GM23338 (cell line): ENCODE data around the gene RGS3. TPM values are rescaled to one million over a fixed set of nuclear protein-coding genes. Genes with fewer than 3 reads are reported as not detected.

Experiments used
- ATAC-seq: fragments of 200-7000 bp; cut with Tn5 transposase; 3 replicates; pipeline ENCODE4 v1.9.1; 2020
- DNase-seq: peaks from one replicate; pipeline ENCODE4 v3.0.0-alpha.2; 2015; ENCODE audit warnings: low spot score
- H2AFZ ChIP-seq: fragments of 200-600 bp; sonication (generic); 2 replicates; pipeline ENCODE4 v1.8.0; 2016; ENCODE audit warnings: antibody characterized with exemption, mild to moderate bottlenecking, moderate library complexity
- H3F3A ChIP-seq: fragments of 200-600 bp; sonication (generic); replicated peaks from 2 replicates; pipeline ENCODE4 v1.8.0; 2017; ENCODE audit warnings: antibody characterized with exemption, mixed run types, low read depth
- H3K27ac ChIP-seq: fragments of 200-600 bp; sonication (generic); 2 replicates; pipeline ENCODE4 v1.6.1; 2016; ENCODE audit warnings: low read depth
- H3K27me3 ChIP-seq: fragments of 200-600 bp; sonication (generic); 2 replicates; pipeline ENCODE4 v1.8.0; 2016; ENCODE audit warnings: mild to moderate bottlenecking, mixed run types, moderate library complexity; ENCODE audit not compliant: insufficient read depth
- H3K36me3 ChIP-seq: fragments of 200-600 bp; sonication (generic); 2 replicates; pipeline ENCODE4 v1.8.0; 2016; ENCODE audit warnings: mild to moderate bottlenecking; ENCODE audit not compliant: insufficient read depth
- H3K4me1 ChIP-seq: fragments of 200-600 bp; sonication (generic); 2 replicates; pipeline ENCODE4 v1.8.0; 2016; ENCODE audit warnings: mild to moderate bottlenecking, moderate library complexity; ENCODE audit not compliant: insufficient read depth
- H3K4me2 ChIP-seq: fragments of 200-600 bp; sonication (generic); 2 replicates; pipeline ENCODE4 v1.7.1; 2017; ENCODE audit warnings: mixed run types
- H3K4me3 ChIP-seq: fragments of 200-600 bp; sonication (generic); 2 replicates; pipeline ENCODE4 v1.6.1; 2016; ENCODE audit warnings: mixed run types
- H3K79me2 ChIP-seq: fragments of 200-600 bp; sonication (generic); replicated peaks from 2 replicates; pipeline ENCODE4 v1.8.0; 2017; ENCODE audit warnings: mild to moderate bottlenecking; ENCODE audit not compliant: insufficient read depth
- H3K9me2 ChIP-seq: fragments of 200-600 bp; sonication (generic); 2 replicates; pipeline ENCODE4 v1.8.0; 2017; ENCODE audit not compliant: insufficient read depth
- H4K20me1 ChIP-seq: fragments of 200-600 bp; sonication (generic); replicated peaks from 2 replicates; pipeline ENCODE4 v1.8.0; 2017; ENCODE audit warnings: mild to moderate bottlenecking; ENCODE audit not compliant: insufficient read depth
- H3K27ac Mint-ChIP-seq: 2 replicates; pipeline ENCODE4 v1.8.0; 2020; ENCODE audit warnings: inconsistent platforms, mild to moderate bottlenecking, moderate library complexity, mixed read lengths
- H3K27me3 Mint-ChIP-seq: 3 replicates; pipeline ENCODE4 v1.8.0; 2022; ENCODE audit warnings: low read depth, mild to moderate bottlenecking, moderate library complexity, mixed read lengths, inconsistent platforms; ENCODE audit not compliant: insufficient read depth, poor library complexity
- H3K36me3 Mint-ChIP-seq: 3 replicates; pipeline ENCODE4 v1.8.0; 2021; ENCODE audit warnings: low read depth, mild to moderate bottlenecking, inconsistent platforms, moderate library complexity, mixed read lengths
- H3K4me1 Mint-ChIP-seq: 3 replicates; pipeline ENCODE4 v1.8.0; 2020; ENCODE audit warnings: mild to moderate bottlenecking, inconsistent platforms, mixed read lengths
- H3K4me3 Mint-ChIP-seq: 3 replicates; pipeline ENCODE4 v1.8.0; 2021; ENCODE audit warnings: moderate library complexity, mild to moderate bottlenecking, inconsistent platforms, mixed read lengths
- H3K9me3 Mint-ChIP-seq: 3 replicates; pipeline ENCODE4 v1.8.0; 2020; ENCODE audit warnings: moderate library complexity, mild to moderate bottlenecking, inconsistent platforms, mixed read lengths
- CREB1 ChIP-seq: fragments of 250-450 bp; sonication (Bioruptor Pico); IDR thresholded peaks from 2 replicates; pipeline ENCODE4 v1.5.0; 2020; ENCODE audit warnings: low read depth, mild to moderate bottlenecking, moderate library complexity
- CTCF ChIP-seq, 2 experiments: fragments of 200-600 bp in 1 of 2; sonication (generic) in 1 of 2; conservative IDR thresholded peaks; 2 replicates each; pipeline versions ENCODE4 v1.5.1 to v1.6.1; 2016 to 2017; ENCODE audit warnings: antibody characterized with exemption in 2 of 2, low read depth in 2 of 2, mild to moderate bottlenecking in 2 of 2, moderate library complexity in 1 of 2
- EZH2 ChIP-seq: fragments of 200-600 bp; sonication (generic); IDR thresholded peaks from one replicate; pipeline ENCODE4 v1.8.0; 2017; ENCODE audit warnings: antibody characterized with exemption, mild to moderate bottlenecking, low read depth; ENCODE audit not compliant: unreplicated experiment
- EZH2phosphoT487 ChIP-seq: fragments of 200-600 bp; sonication (generic); IDR thresholded peaks from one replicate; pipeline ENCODE4 v1.8.1; 2018; ENCODE audit warnings: antibody characterized with exemption; ENCODE audit not compliant: unreplicated experiment
- JUNB ChIP-seq: IDR thresholded peaks from one replicate; pipeline ENCODE4 v1.6.1; 2016; ENCODE audit warnings: antibody characterized with exemption; ENCODE audit not compliant: unreplicated experiment
- NANOG ChIP-seq: IDR thresholded peaks from 2 replicates; pipeline ENCODE4 v1.6.1; 2016; ENCODE audit warnings: antibody characterized with exemption, borderline replicate concordance
- POLR2AphosphoS5 ChIP-seq: IDR thresholded peaks from 2 replicates; pipeline ENCODE4 v1.6.1; 2016; ENCODE audit warnings: antibody characterized with exemption, low read depth
- STAT1 ChIP-seq: IDR thresholded peaks from one replicate; pipeline ENCODE4 v1.6.1; 2016; ENCODE audit warnings: antibody characterized with exemption; ENCODE audit not compliant: unreplicated experiment
- ZNF114 ChIP-seq: fragments of 250-450 bp; sonication (Bioruptor Pico); IDR thresholded peaks from 2 replicates; pipeline ENCODE4 v1.5.0; 2020; ENCODE audit warnings: mild to moderate bottlenecking, moderate library complexity
- ZNF331 ChIP-seq: fragments of 250-450 bp; sonication (Bioruptor Pico); IDR thresholded peaks from 2 replicates; pipeline ENCODE4 v1.5.0; 2020; ENCODE audit warnings: low read depth, mild to moderate bottlenecking, moderate library complexity
- polyA plus RNA-seq: library from polyadenylated mRNA; unstranded; fragments of >200 nt; fragmentation: Nextera tagmentation; extraction: Ambion mirVana; gene quantifications from 2 replicates; pipeline ENCODE4 v1.2.1, GENCODE V29; 2016
- total RNA-seq: library from RNA; depleted of rRNA; stranded (reverse); fragments of >200 nt; shearing (Covaris generic); gene quantifications from 2 replicates; pipeline ENCODE4 v1.2.3, GENCODE V29; 2014
- TF ChIP-seq, protein P1 (sequence below): IDR thresholded peaks from 2 replicates; pipeline ENCODE4 v1.6.1; 2016; ENCODE audit warnings: antibody characterized with exemption
- TF ChIP-seq, protein P2 (sequence below): IDR thresholded peaks from one replicate; pipeline ENCODE4 v1.6.1; 2018; ENCODE audit warnings: antibody characterized with exemption; ENCODE audit not compliant: unreplicated experiment
- TF ChIP-seq, protein P3 (sequence below): fragments of 250-450 bp; sonication (Bioruptor Pico); IDR thresholded peaks from 2 replicates; pipeline ENCODE4 v1.5.0; 2020; ENCODE audit warnings: mild to moderate bottlenecking, moderate library complexity

Gene RGS3
- total and polyA plus RNA-seq, 2 experiments from 2014 or later = 14.2 to 24.3 TPM

DNA sequence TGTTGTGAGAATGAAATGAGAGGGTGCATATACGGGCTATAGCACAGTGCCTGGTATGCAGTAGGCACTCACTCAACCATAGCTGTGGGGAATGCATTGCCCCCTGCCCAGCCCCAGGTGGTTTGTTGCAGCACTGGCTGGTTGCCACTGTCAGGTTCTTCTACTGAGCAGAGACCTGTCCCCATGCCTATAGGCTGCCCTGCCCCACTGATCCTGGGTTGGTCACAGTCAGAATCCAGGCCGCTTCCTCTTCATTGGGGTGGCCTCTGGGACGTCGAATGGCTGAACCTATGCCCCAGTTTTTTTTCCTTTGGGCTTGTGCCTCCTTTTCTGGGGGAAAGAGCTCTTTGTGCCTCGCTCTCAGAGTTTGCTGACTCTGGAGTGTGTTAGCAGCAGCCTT, 74.6 kb downstream of the RGS3 start:
- ATAC-seq (no peak), DNase-seq (no peak)
- Mint-ChIP-seq H3K4me1 (peaks cover 19% of the 10 kb centered on the region), H3K36me3 (peaks cover 8% of the 10 kb centered on the region), H3K4me3 (no peak overlapping the region), H3K27me3 (no peaks in the 10 kb centered on the region), H3K27ac (no peak overlapping the region), H3K9me3 (no peaks in the 10 kb centered on the region)
- Histone ChIP-seq H3K36me3 (no peaks in the 10 kb centered on the region), H3K9me2 (no peaks in the 10 kb centered on the region), H3K27me3 (no peaks in the 10 kb centered on the region), H3K4me2 (no peak overlapping the region), H3K79me2 (no peaks in the 10 kb centered on the region), H2AFZ (no peak overlapping the region), H3K27ac (no peak overlapping the region), H3K4me3 (no peak overlapping the region), H4K20me1 (no peaks in the 10 kb centered on the region), H3F3A (no peaks in the 10 kb centered on the region), H3K4me1 (no peaks in the 10 kb centered on the region)
- TF ChIP-seq, protein P1, sequence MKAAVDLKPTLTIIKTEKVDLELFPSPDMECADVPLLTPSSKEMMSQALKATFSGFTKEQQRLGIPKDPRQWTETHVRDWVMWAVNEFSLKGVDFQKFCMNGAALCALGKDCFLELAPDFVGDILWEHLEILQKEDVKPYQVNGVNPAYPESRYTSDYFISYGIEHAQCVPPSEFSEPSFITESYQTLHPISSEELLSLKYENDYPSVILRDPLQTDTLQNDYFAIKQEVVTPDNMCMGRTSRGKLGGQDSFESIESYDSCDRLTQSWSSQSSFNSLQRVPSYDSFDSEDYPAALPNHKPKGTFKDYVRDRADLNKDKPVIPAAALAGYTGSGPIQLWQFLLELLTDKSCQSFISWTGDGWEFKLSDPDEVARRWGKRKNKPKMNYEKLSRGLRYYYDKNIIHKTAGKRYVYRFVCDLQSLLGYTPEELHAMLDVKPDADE = no peak
- TF ChIP-seq CREB1 (no peak), JUNB (no peak), EZH2phosphoT487 (no peak), EZH2 (no peak), ZNF114 (CRISPR knock-in tag) (no peak), NANOG (no peak), CTCF (conservative IDR thresholded peaks at IDR 0.05; ENCODE audit: low read depth in 2 of 2) (no peak), POLR2AphosphoS5 (no peak), ZNF331 (no peak), STAT1 (no peak)
- TF ChIP-seq, protein P2, sequence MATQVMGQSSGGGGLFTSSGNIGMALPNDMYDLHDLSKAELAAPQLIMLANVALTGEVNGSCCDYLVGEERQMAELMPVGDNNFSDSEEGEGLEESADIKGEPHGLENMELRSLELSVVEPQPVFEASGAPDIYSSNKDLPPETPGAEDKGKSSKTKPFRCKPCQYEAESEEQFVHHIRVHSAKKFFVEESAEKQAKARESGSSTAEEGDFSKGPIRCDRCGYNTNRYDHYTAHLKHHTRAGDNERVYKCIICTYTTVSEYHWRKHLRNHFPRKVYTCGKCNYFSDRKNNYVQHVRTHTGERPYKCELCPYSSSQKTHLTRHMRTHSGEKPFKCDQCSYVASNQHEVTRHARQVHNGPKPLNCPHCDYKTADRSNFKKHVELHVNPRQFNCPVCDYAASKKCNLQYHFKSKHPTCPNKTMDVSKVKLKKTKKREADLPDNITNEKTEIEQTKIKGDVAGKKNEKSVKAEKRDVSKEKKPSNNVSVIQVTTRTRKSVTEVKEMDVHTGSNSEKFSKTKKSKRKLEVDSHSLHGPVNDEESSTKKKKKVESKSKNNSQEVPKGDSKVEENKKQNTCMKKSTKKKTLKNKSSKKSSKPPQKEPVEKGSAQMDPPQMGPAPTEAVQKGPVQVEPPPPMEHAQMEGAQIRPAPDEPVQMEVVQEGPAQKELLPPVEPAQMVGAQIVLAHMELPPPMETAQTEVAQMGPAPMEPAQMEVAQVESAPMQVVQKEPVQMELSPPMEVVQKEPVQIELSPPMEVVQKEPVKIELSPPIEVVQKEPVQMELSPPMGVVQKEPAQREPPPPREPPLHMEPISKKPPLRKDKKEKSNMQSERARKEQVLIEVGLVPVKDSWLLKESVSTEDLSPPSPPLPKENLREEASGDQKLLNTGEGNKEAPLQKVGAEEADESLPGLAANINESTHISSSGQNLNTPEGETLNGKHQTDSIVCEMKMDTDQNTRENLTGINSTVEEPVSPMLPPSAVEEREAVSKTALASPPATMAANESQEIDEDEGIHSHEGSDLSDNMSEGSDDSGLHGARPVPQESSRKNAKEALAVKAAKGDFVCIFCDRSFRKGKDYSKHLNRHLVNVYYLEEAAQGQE = no peak
- TF ChIP-seq, protein P3, sequence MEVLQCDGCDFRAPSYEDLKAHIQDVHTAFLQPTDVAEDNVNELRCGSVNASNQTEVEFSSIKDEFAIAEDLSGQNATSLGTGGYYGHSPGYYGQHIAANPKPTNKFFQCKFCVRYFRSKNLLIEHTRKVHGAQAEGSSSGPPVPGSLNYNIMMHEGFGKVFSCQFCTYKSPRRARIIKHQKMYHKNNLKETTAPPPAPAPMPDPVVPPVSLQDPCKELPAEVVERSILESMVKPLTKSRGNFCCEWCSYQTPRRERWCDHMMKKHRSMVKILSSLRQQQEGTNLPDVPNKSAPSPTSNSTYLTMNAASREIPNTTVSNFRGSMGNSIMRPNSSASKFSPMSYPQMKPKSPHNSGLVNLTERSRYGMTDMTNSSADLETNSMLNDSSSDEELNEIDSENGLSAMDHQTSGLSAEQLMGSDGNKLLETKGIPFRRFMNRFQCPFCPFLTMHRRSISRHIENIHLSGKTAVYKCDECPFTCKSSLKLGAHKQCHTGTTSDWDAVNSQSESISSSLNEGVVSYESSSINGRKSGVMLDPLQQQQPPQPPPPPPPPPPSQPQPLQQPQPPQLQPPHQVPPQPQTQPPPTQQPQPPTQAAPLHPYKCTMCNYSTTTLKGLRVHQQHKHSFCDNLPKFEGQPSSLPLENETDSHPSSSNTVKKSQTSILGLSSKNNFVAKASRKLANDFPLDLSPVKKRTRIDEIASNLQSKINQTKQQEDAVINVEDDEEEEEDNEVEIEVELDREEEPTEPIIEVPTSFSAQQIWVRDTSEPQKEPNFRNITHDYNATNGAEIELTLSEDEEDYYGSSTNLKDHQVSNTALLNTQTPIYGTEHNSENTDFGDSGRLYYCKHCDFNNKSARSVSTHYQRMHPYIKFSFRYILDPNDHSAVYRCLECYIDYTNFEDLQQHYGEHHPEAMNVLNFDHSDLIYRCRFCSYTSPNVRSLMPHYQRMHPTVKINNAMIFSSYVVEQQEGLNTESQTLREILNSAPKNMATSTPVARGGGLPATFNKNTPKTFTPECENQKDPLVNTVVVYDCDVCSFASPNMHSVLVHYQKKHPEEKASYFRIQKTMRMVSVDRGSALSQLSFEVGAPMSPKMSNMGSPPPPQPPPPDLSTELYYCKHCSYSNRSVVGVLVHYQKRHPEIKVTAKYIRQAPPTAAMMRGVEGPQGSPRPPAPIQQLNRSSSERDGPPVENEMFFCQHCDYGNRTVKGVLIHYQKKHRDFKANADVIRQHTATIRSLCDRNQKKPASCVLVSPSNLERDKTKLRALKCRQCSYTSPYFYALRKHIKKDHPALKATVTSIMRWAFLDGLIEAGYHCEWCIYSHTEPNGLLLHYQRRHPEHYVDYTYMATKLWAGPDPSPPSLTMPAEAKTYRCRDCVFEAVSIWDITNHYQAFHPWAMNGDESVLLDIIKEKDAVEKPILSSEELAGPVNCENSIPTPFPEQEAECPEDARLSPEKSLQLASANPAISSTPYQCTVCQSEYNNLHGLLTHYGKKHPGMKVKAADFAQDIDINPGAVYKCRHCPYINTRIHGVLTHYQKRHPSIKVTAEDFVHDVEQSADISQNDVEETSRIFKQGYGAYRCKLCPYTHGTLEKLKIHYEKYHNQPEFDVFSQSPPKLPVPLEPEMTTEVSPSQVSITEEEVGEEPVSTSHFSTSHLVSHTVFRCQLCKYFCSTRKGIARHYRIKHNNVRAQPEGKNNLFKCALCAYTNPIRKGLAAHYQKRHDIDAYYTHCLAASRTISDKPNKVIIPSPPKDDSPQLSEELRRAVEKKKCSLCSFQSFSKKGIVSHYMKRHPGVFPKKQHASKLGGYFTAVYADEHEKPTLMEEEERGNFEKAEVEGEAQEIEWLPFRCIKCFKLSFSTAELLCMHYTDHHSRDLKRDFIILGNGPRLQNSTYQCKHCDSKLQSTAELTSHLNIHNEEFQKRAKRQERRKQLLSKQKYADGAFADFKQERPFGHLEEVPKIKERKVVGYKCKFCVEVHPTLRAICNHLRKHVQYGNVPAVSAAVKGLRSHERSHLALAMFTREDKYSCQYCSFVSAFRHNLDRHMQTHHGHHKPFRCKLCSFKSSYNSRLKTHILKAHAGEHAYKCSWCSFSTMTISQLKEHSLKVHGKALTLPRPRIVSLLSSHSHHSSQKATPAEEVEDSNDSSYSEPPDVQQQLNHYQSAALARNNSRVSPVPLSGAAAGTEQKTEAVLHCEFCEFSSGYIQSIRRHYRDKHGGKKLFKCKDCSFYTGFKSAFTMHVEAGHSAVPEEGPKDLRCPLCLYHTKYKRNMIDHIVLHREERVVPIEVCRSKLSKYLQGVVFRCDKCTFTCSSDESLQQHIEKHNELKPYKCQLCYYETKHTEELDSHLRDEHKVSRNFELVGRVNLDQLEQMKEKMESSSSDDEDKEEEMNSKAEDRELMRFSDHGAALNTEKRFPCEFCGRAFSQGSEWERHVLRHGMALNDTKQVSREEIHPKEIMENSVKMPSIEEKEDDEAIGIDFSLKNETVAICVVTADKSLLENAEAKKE (CRISPR knock-in tag) = no peak
